NCI-H2196 (cell line): ENCODE results near the gene THEMIS.
"Not testable (repeated sequence)": the region's sequence is repeated elsewhere in the genome, so short reads cannot be mapped to it uniquely, and the experiment has no call there.

Experiments used
- DNase-seq: peaks from one replicate; lab custom pipeline; 2025; ENCODE audit not compliant: unreplicated experiment; lab: John Stamatoyannopoulos, UW

The THEMIS gene

GRCh38 chr6:127900935-127901334, at the start of gene THEMIS:
Gene THEMIS, minus strand, starts transcription at chr6:127901058. Its CDS starts 126 bp downstream, at chr6:127900932.
- DNase-seq: no peak

- no peak for DNase-seq
Observed at GRCh38 chr6:127949251-127949650, 48.4 kb upstream of the THEMIS start.

GRCh38 chr6:127946388-127946787, 45.5 kb upstream of the THEMIS start:
- no peak for DNase-seq

GRCh38 chr6:127945434-127946097, 44.7 kb upstream of the THEMIS start:
- no peak for DNase-seq

- no peak for DNase-seq
Observed at GRCh38 chr6:127941228-127941627, 40.4 kb upstream of the THEMIS start.

- DNase-seq: no peak
Observed at GRCh38 chr6:127939442-127940066, 38.7 kb upstream of the THEMIS start.

GRCh38 chr6:127938701-127939100, 37.8 kb upstream of the THEMIS start:
- DNase-seq: no peak

- DNase-seq: no peak
Observed at GRCh38 chr6:127937747-127938146, 36.9 kb upstream of the THEMIS start.

- DNase-seq: no peak
Observed at GRCh38 chr6:127937102-127937501, 36.2 kb upstream of the THEMIS start.

- no peak for DNase-seq
Observed at GRCh38 chr6:127934956-127935355, 34.1 kb upstream of the THEMIS start.

- DNase-seq: no peak
Observed at GRCh38 chr6:127933852-127934840, 33.3 kb upstream of the THEMIS start.

GRCh38 chr6:127933137-127933536, 32.3 kb upstream of the THEMIS start:
- DNase-seq: no peak

GRCh38 chr6:127932708-127933107, 31.9 kb upstream of the THEMIS start:
- no peak for DNase-seq

- not testable (repeated sequence) for DNase-seq
Observed at GRCh38 chr6:127926441-127926840, 25.6 kb upstream of the THEMIS start.

GRCh38 chr6:127924440-127924839, 23.6 kb upstream of the THEMIS start:
- DNase-seq: no peak

GRCh38 chr6:127924031-127924430, 23.2 kb upstream of the THEMIS start:
- no peak for DNase-seq

- no peak for DNase-seq
Observed at GRCh38 chr6:127923135-127923534, 22.3 kb upstream of the THEMIS start.

- no peak for DNase-seq
Observed at GRCh38 chr6:127921982-127922381, 21.1 kb upstream of the THEMIS start.

- DNase-seq: no peak
Observed at GRCh38 chr6:127920804-127921203, 19.9 kb upstream of the THEMIS start.

- DNase-seq: no peak
Observed at GRCh38 chr6:127918506-127919427, 17.9 kb upstream of the THEMIS start.

GRCh38 chr6:127917766-127918165, 16.9 kb upstream of the THEMIS start:
- DNase-seq: no peak
